HCT116 (cell line): ENCODE data around the gene TENM4.

Source experiments
- CTCF ChIP-seq, 3 experiments: fragments of 200-600 bp in 1 of 3; sonication (generic) in 1 of 3; IDR thresholded peaks in 2 of 3; conservative IDR thresholded peaks in 1 of 3; 2 replicates each; pipeline ENCODE4 v1.5.1; 2012 to 2017; ENCODE audit warnings: low read depth in 2 of 3, low read length in 2 of 3, antibody characterized with exemption in 1 of 3, borderline replicate concordance in 1 of 3, control low read depth in 1 of 3, mild to moderate bottlenecking in 1 of 3, mixed read lengths in 1 of 3, mixed run types in 1 of 3, moderate library complexity in 1 of 3; ENCODE audit not compliant: insufficient read depth in 1 of 3
- EGR1 ChIP-seq: IDR thresholded peaks from 2 replicates; pipeline ENCODE4 v1.6.1; 2012; ENCODE audit warnings: low read depth
- POLR2A ChIP-seq: IDR thresholded peaks from 2 replicates; pipeline ENCODE4 v1.7.0; 2011; ENCODE audit warnings: borderline replicate concordance; ENCODE audit not compliant: insufficient read depth, insufficient read length; ENCODE audit errors: extremely low read depth
- RAD21 ChIP-seq: IDR thresholded peaks from 2 replicates; pipeline ENCODE4 v1.6.1; 2012; ENCODE audit warnings: low read depth, mild to moderate bottlenecking
- ZBTB33 ChIP-seq: IDR thresholded peaks from 2 replicates; pipeline ENCODE4 v1.6.1; 2011; ENCODE audit warnings: mild to moderate bottlenecking, low read length, moderate library complexity; ENCODE audit not compliant: insufficient replicate concordance; ENCODE audit errors: extremely low read depth

- TF ChIP-seq RAD21 (no peak), POLR2A (no peak), CTCF (IDR thresholded peaks at IDR 0.05 in 2 of 3, conservative IDR thresholded peaks at IDR 0.05 in 1 of 3; ENCODE audit: borderline replicate concordance in 1 of 3, insufficient read depth in 1 of 3, low read depth in 2 of 3, low read length in 2 of 3) (no peak), EGR1 (no peak), ZBTB33 (no peak)
Measured at GRCh38 chr11:78733031-78733430, 707.8 kb downstream of the TENM4 start.
